NCI-H2107 treated with DMSO at 0.1 percent for 48 hours (cell line): ENCODE results near the gene SUPT20H.
A peak's percentile ranks its signal among the peaks of the same experiment; 100 is the strongest.

Experiments
- DNase-seq: peaks from one replicate; lab custom pipeline; 2025; ENCODE audit not compliant: unreplicated experiment; lab: John Stamatoyannopoulos, UW

The SUPT20H gene

DNA sequence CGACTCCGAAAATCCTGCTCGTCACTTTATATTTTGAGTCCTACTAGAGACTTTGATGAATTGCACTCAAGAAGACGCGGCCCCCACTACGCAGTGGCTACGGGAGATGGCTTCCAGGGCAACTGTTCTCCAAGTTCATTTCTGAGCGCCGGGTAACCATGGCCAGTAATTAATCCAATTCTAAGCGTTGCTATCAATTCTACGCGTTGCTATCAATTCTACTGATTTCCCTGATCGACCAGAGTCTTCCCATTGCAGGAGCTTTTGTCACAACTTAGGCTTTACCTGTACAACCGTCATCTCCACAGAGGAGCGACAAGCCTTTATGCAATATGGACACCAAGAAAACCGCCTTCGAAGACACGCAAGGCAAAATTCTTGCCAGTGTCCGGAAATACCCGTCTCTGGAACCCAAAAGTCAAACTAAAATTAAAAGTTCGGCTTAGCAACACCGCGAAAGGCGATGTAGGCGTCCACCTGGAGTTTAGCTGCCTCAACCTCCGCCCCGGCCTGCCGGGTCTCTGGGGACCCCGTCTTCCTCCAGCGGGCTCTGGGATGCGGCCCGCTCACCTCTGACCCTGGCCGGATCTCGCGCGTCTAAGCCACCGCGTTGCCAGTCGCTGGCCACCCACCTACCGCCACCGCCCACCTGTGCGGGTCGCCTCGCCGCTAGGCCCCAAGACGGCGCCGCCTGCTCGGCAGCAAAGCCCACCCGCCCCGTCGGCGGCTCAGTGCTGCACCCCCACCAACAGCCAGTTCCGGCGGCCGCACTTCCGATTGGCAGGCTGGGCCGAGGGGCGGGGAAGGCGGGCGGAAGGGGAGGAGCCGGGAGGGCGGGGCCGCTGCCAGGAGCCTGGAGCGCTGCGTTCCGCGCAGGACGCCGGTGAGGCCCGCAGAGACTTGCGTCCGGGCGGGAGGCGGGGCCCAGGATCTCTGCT is at the start of gene SUPT20H:
Gene SUPT20H, minus strand, starts transcription at position 779 of the 938 bp plus-strand sequence. CDS start 8,198 bp downstream, outside the sequence.
- peak; percentile 73 for DNase-seq

DNA sequence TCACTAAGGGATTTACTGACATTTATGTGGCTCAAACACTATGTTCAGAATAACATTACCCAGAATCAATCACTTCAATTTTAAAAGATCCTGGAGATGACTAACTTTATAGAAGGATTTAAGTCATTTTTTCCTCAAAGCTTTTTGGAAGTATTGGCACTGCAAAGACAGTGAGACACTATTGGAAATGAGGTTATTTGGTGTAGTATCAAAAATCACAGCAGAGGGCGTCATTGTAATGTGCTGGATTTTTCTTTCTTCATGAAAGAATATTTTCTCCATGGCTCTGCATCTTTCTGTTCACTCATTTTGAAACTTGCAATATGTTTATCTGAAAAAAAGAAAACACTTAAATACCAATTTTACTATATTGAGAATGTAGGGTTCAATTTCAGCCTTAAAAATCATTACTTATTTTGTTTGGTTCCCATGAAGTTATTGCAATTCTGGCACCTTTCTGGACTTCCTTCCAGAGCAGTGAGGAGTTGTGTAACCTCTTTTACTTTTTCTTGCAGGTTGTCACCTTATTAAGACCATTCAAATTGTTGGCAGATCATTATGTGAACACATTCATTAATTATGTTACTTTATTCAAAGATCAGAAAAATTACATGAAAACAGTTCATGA is 49.7 kb upstream of the SUPT20H start:
- no peak for DNase-seq

DNA sequence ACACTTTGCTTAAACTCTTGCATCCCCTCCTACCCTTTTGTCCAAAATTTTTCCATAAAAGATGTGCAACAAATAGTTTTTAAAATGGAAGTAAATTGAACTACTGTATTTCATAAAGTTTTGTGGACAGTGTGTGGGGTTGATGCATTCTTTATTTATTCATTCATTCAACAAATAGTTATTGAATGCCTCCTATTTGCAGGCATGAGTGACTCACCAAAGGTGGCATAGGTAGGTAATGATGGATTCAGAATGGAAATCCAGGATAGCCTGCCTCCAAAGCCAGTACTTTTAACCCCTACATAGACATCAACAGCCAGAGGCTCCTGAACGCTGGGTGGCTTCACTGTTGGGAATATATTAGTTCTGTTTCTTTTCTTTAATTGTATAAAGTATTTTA is 48.4 kb upstream of the SUPT20H start:
- DNase-seq, result no peak

DNA sequence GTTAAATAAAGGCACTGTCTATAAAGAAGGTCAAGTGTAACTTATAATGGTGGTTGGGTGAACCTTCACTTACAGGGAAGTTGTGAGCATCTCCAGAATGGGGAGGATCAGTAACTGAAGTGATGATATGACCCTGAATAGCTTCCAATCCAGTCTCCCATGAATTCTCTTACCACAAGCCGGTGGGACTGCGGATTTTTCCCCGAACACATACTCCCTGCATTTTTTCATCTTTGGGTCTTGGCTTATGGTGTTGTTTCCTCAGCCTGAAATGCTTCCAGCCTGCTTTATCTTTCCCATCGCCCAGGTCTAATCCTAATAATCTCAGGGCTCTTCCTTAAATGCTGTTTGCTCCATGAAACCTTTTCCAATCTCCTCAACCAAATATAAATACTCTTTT is 48.0 kb upstream of the SUPT20H start:
- no peak for DNase-seq

DNA sequence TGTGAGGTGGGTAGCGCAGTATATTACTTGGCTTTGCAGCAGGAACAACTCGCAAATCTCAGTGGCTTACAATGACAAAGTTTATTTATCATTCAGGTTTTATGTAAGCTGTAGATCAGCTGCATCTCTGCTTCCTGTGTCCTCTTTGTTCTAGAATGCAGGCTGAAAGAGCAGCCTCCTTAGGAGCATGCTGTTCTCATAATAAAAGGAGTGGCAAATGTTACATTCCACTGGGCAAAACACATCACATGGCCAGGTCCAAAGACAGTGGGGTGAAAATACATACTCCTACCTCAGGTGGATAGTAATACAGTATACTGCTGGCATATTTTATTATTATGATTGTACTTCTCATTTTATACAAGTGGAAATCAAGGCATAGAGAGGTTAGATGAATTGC is 47.2 kb upstream of the SUPT20H start:
- no peak for DNase-seq

DNA sequence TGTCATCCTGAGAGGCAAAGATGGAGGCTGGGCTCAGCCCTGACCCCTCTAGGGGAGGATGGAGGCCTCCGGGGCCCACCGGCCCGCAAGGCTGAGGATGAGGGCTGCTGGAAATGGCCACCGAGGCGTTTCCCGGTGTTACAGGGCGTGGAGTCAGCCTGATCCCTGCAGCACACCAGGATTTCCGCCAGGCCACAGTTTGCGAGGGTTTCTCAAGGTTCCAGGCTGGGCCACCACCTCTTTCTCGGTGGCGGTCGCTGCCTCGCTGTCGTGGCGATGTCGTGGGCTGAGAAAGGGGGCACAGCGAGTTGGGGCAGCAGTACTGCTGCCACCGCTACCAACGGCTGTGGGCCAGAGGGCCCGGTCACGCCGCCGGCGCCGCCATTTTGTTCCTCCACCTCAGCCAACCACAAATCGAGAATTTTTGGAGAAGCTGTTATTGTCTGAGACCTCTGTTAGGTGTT is 45.8 kb upstream of the SUPT20H start, which contains the start of gene CSNK1A1L:
Gene CSNK1A1L, minus strand, starts transcription at position 414 of the 464 bp plus-strand sequence. Its CDS starts 408 bp downstream, at position 6.
- DNase-seq, result no peak

DNA sequence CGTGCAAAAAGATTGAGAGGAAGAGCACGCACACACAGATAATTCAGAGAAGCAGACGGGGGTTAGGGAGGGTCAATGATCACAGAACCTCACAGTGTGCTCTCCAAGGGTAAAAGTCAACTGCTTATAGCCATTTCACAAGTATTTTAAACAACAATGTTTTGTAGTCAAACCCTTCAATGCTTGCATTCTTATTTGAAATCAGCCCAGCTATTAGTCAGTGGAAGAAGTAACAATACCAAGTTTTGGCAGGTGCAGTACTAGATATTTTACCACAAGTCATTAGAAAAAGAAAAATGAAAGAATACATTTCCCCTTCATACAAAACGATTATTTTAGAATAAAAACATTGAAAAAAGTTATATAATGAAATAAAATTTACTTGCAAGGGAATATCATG is 43.4 kb upstream of the SUPT20H start:
- DNase-seq, result no peak

DNA sequence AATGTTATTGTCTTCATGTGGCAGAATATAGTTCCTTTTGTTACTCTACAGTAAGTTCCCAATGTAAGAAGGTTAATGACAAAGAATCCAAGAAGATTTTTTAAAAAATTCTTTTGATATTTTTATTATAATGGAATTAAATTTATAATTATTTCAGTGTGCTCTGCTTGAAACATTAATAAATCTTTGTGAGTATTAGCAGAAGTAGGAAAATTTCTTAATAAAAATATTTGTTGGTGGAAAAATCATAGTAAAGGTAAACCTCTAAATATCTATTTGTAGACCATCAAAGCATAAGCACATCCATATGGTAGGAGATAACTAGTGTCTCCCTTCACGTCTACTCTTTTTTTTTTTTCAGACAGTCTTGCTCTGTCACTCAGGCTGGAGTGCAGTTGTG is 41.7 kb upstream of the SUPT20H start:
- no peak for DNase-seq

DNA sequence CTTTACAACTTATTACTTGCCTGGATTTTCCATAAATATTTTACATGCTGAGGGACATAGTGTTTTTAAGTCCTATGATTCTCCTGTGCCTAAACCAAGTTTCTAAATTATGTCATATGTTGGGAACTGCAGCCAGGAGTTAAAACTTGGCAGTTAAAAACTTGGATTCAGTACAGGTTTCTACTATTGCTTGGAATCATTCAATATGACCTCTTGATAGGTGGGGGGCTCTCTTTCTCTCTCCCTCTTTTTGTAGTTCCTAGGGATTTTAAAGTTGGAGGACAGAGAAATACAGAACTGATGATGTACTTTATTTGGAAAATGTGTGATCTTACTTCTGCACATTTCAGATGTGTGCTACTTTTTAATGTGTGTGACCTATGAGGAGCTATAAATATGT is 41.2 kb upstream of the SUPT20H start:
- DNase-seq, result no peak

DNA sequence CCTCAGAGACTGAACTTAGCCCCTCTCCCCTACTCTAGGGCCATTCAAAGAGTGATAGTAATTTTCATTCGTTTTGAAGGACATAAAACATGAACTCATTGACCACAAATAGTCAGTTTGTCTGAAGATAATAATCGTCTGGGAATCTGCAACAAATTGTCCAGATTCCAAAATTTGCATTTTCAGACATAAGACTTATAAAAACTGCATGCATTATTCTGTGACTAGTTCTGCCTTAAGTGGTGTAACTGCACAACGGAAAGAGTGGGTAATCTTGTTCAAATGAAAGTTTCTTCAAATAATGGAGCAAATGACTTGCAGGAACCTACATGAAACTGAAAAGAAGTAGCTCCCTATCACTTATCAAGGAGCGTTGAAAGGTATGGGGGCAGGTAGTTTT is 37.6 kb upstream of the SUPT20H start:
- no peak for DNase-seq

DNA sequence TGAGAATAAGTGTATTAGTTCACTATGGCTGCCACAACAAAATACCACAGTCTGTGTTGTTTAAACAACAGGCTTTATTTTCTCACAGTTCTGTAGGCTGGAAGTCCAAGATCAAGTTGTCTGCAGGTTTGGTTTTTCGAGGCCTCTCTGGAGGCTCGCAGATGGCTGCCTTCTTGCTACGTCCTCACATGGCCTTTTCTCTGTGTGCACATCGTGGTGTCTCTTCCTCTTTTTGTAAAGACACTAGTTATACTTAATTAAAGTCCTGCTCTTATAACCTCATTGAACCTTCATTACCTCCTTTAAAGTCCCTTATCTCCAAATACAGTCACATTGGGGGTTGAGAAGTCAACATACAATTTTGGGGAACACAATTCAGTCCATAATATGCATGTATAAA is 35.4 kb upstream of the SUPT20H start:
- DNase-seq, result no peak

DNA sequence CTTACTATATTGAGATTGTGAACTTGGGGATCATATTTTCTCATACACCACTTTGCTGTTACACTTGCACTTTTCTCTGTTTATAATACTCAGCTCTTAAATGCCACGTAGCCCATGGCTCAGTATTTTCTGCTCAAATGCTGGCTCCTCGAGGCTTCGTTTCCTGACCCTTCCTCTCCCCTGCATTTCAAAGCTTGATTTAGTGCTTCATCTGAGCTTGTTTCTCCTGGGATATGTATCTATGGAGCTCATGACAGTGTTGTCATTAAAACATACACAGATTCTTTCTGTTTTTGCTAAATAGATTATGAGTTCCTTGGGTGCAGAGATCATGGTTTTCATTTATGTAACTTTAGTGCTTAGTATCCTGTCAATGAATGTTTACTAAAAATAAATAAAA is 34.6 kb upstream of the SUPT20H start:
- DNase-seq, result no peak

DNA sequence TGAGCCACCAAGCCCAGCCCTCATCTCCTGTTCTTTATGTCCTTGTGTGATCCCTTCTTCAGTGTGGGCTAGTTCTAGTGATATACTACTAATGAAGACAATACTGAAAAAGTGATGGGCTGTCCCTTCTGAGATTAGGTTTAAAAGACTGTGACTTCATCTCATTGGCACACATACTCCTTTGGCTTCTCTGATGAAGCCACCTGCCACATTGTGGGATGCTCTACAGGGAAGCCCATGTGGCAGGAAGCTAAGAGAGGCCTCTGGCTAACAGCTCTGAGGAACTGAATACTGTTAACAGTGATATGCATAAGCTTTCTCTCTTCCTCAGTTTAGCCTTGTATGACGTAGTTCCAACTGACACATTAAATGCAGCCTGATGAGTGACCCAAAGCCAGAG is 32.3 kb upstream of the SUPT20H start:
- no peak for DNase-seq

DNA sequence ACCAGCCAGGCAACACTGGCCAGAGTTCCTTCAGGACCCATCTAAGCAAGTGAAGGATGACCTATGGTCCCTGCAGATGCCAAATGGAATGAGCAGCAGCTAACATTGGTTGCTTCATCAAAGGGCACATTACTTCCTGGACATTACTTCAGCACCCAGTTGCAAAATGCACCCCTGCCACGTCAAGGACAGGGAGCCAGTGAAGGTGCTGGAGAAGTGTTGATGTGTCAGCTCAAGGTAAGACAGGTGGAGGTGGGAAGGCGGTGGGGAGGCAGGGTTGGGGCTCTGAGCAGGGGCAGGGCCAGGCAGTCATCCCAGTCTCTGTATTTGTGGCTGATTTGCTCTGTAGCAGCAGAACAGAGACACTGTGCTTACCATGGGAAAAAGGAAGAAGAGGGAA is 31.4 kb upstream of the SUPT20H start:
- no peak for DNase-seq

DNA sequence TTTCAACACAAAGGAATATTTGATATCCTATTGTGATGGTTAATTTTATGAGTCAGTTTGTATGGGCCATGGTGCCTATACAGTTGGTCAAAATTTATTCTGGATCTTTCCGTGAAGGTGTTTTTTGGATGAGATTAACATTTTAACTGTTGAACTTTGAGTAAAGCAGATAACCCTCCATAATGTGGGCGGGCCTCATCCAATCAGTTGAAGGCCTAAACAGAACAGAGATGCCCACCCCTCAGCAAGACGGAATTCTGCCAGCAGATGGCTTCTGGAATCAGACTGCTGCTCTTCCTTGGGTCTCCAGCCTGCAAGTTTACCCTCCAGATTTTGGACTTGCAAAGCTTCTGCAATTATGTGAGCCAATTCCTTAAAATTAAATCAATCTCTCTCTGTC is 30.0 kb upstream of the SUPT20H start:
- DNase-seq, result no peak

DNA sequence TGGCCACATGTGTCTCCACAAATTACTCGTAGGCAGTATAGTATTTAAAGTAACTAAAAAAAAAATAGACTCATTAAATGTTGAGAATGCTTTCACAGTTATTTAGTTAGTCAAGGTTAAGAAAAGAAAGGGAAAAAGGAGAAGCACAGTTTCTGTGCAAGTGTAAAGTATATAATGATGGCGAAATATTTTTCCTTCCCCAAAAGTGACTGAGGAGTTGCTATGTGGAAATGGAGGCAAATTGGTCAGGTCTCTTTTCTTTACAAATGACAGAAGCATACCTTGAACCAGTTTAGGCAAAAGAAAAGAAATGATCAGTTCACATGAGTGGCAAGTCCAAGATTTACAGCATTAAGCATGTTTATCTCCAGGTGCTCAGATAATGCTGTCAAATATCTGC is 28.0 kb upstream of the SUPT20H start:
- DNase-seq, result no peak

DNA sequence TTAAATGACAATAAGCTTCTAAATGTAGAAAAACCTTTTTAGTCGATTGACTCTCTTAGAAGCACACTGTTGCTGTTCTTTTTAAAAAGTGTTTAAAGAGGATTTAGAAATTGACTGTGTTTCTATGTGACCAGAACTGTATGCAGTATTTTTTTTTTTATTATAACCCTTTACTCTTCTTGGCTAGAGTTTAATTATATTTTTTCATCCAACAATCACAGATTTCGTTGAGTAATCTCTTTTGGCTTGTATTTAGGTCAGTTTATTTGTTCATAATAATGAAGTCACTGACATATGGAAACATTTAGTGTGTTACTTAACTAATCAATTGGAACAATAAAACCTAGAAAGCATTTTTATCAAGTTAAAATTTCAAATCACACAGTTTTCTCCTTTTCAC is 26.1 kb upstream of the SUPT20H start:
- no peak for DNase-seq

DNA sequence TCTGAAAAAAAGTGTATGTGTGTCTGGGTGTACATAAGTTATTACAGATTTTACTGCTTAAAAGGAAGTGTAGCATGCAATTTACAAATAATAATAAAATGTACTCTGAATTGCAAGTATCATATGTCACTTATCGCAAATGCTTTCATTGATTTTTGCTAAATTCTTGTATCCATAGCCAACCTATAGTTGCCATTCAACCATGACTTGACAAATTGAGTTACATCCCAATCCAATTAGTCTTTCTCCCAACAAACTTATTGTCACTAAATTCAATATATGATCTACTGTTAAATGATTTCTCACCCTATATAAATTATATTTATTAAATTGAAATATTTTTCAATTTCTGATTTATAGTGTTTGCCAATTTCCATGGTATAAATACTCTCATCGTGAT is 17.3 kb upstream of the SUPT20H start:
- DNase-seq, result no peak

DNA sequence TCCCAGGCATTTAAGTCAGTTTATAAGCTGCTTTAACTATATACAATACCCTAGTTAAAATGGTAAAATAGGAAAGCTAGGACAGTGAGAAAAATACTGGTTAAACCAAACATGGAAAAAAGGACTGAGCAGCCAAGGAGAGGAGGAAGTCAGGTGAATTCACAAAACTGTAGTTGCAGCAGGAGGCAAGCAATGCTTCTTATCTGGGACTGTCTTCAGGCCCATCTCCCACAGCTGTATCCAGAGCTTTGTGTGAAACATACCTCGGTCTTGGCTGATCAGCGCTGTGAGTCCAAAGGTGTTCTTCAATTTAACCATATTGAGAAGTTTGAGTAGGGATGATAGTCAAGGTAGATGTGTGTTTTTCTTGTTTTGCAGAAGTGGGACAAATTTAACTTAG is 15.7 kb upstream of the SUPT20H start:
- no peak for DNase-seq

DNA sequence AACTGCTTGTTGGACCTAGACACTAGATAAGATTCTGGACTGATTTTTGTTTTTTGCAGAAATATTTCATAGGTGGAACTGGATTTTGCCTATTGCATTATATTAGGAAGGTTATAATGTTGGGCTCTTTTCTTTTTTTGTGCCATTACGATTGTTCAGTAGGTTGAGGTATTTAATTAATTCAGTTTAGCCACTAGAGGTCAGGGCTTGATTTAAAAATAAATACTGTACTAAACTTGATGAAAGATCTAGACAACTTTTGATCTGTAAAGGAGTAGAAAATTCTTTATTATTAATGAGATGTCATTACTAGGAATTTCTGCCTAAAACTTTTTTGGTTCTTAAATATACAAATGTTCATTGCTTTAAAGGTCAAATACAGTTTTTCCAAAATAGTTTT is 15.2 kb upstream of the SUPT20H start:
- DNase-seq, result peak; percentile 36

DNA sequence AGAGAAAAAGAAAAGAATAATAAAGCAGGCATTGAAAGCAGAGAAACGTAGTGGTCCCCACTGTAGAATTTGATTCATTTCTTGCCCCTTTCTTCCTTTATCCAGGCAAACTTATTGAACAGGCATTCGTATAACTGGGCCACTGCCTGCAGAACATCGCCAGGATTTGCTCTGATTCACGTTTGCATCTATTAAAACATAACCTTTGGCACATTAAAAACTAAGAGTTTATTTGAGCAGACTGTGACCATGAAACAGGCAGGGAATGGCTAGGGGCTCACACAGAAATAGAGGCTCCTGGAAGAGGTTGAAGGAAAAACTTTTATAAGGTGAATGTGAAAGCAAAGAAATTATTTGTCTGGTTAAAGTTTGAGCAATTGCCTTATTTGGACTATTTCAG is 12.5 kb upstream of the SUPT20H start:
- DNase-seq, result no peak

DNA sequence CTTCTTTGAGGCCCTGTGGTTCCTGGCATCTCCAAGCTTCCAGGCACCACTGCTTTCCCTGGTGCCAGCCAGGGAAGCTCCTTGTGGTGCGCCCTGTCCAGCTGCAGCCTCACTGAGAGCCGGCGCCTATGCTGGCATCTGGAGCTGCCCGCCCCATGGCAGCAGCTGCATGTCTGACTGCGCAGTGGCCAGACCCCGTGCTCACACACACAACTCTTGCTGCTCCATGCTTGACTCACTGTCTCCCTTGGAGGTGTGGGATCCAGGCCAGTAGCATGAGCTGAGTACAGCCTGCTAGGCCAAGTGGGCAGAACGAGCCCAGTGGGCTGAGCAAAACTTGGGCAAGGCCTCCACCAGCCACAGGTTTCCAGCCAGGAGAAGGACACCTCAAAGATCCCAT is 11.5 kb upstream of the SUPT20H start:
- no peak for DNase-seq
